Naive thymus-derived CD8-positive, alpha-beta T cell (primary cell): Measurements from ENCODE around the gene SLC22A17. TPM values are rescaled to one million over a fixed set of nuclear protein-coding genes. Genes with fewer than 3 reads are reported as not detected.
A peak's percentile ranks its signal among the peaks of the same experiment; 100 is the strongest.

ENCODE experiments used
- ATAC-seq, 2 donors: fragments of 150-1000 bp; cut with Tn5 transposase in 1 of 2; sonication (Bioruptor Pico), chemical (Tn5 transposase) in 1 of 2; 1 replicate in 1 of 2; 2 replicates in 1 of 2; pipeline ENCODE4 v1.10.0; 2021; ENCODE audit warnings: mild to moderate bottlenecking in 2 of 2, moderate library complexity in 2 of 2
- POLR2A ChIA-PET: fragments of 350-600 bp; sonication (Branson Sonifier 250); formaldehyde crosslinking; loops from one replicate; lab custom pipeline; 2021; ENCODE audit warnings: antibody characterized with exemption; lab: Charles Lee
- DNase-seq, 10 donors: peaks; one replicate each; pipeline versions ENCODE4 v3.0.0 to v3.0.0-alpha.2; 2020 to 2022
- H3K27ac Mint-ChIP-seq, 10 donors: one replicate each; pipeline ENCODE4 v1.8.0; 2020 to 2022; ENCODE audit warnings: mild to moderate bottlenecking in 10 of 10, mixed read lengths in 10 of 10, moderate library complexity in 4 of 10, inconsistent platforms in 1 of 10
- H3K27me3 Mint-ChIP-seq, 5 donors: one replicate each; pipeline ENCODE4 v1.8.0; 2021 to 2022; ENCODE audit warnings: mixed read lengths in 5 of 5
- H3K36me3 Mint-ChIP-seq, 3 donors: one replicate each; pipeline ENCODE4 v1.8.0; 2020 to 2022; ENCODE audit warnings: mixed read lengths in 3 of 3, mild to moderate bottlenecking in 2 of 3, inconsistent platforms in 1 of 3
- H3K4me1 Mint-ChIP-seq, 4 donors: one replicate each; pipeline ENCODE4 v1.8.0; 2021 to 2022; ENCODE audit warnings: mixed read lengths in 4 of 4
- H3K4me3 Mint-ChIP-seq, 10 donors: one replicate each; pipeline ENCODE4 v1.8.0; 2020 to 2022; ENCODE audit warnings: mild to moderate bottlenecking in 10 of 10, mixed read lengths in 10 of 10, moderate library complexity in 6 of 10, inconsistent platforms in 1 of 10
- H3K9me3 Mint-ChIP-seq, 9 donors: one replicate each; pipeline ENCODE4 v1.8.0; 2020 to 2022; ENCODE audit warnings: mixed read lengths in 9 of 9, mild to moderate bottlenecking in 3 of 9, inconsistent platforms in 1 of 9, moderate library complexity in 1 of 9
- polyA plus RNA-seq, 3 donors: library from polyadenylated mRNA; unstranded; fragments of 300-500 nt; fragmentation: Illumina TruSeq; gene quantifications; one replicate each; pipeline ENCODE4 v1.2.3, GENCODE V29; 2021
- total RNA-seq, 8 experiments: library from RNA in 2 of 8; stranded (reverse) in 2 of 8; gene quantifications; one replicate each; pipeline ENCODE4 v1.2.3 and lab custom pipeline; 2021 to 2026

Gene SLC22A17
- total and polyA plus RNA-seq, 5 experiments from 2014 or later, result 3.9 to 22.6 (median 9.6) TPM

DNA sequence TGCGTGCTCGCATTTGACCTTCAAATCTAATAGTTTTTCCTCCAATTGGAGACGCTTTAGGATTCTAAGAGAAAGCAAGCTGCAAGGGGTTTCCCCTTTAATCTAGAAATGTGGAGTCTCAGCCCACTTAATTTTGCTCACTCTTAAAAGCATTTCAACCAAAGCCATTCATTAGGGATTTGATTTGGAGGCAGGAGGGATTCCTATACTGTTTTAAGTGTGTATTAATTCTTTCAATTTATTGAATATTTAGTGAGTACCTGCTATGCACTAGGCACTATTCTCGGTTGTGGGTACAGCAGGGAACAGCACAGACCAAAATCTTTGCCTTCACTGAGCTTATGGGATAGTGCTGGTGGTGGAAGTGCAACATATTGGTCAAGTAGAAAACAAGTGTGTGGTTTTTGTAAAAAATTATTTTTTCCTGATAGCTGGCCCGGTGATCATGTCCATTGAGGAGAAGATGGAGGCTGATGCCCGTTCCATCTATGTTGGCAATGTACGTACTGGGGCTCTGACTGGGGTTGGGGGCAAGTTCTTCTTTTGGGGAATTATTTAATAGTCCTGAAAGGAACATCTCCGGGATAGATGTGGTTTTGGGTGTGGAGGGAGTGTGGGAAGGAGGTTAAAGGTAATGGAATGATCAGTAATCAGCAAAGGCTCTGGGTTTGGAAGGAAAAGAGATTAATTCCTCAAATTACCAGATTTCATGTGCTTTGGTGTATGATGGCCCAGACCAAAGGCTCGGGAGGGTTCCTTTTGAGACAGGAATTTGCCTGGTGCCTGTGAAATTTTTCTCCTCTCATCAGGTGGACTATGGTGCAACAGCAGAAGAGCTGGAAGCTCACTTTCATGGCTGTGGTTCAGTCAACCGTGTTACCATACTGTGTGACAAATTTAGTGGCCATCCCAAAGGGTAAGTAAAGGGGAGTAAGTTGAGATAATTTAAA lies 29.8 kb downstream of the SLC22A17 start:
- ATAC-seq (no peak), DNase-seq (no peak)
- Mint-ChIP-seq H3K36me3 (peaks cover 0 to 42% (median 4%) of the 10 kb centered on the region in 3 donors), H3K4me1 (peaks cover 20 to 33% (median 30%) of the 10 kb centered on the region in 4 donors), H3K27ac (peak overlapping the region; percentile 68 to 97 (median 94)), H3K4me3 (peak overlapping the region; percentile 87 to 95 (median 92)), H3K27me3 (no peaks in the 10 kb centered on the region), H3K9me3 (peaks cover 0 to 5% (median 0%) of the 10 kb centered on the region in 9 donors)
- POLR2A ChIA-PET, result interaction anchor here (0.6 to 9.7 kb wide), 9 partner anchors 18 to 1886 kb away, joined by 4 to 376 read pairs (median 8); partner anchors contain the start of genes BCL2L2, HOMEZ, NGDN and PPP1R3E

DNA sequence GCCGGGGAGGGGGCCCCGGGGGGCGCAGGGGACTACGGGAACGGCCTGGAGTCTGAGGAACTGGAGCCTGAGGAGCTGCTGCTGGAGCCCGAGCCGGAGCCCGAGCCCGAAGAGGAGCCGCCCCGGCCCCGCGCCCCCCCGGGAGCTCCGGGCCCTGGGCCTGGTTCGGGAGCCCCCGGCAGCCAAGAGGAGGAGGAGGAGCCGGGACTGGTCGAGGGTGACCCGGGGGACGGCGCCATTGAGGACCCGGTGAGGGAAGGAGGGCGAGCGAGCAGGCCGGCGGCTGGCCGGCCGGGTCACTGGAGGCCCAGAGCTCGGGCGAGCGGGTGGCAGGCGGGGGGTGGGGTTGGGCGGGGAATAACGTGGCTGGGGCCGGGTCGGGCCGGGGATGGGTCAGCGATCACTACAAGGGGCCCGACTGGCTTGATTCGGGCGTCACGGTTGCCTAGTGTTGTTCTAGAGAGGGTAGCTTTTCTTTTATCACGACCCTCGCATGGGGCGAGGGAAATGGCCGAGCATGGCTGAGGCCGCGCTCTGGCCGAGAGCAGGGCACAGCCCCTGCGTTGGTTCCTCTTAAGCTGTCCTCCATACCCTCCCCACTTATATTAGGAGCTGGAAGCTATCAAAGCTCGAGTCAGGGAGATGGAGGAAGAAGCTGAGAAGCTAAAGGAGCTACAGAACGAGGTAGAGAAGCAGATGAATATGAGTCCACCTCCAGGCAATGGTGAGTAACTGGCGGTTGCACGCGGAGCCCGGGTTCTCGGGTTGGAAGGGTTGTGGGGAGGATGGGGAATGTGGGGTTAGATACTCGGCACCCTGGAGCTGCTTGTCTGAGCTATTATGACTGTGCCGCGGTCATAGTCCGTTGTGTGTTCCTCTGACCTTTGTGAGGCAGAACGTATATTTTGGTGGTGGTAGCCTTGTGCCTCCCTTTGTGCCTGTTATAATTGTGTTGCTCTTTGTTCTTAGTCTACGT lies 30.8 kb downstream of the SLC22A17 start:
- Mint-ChIP-seq H3K9me3 (peaks cover 0 to 5% (median 0%) of the 10 kb centered on the region in 9 donors), H3K36me3 (peaks cover 0 to 42% (median 4%) of the 10 kb centered on the region in 3 donors), H3K4me1 (peaks cover 20 to 32% (median 30%) of the 10 kb centered on the region in 4 donors), H3K27ac (peak overlapping the region; percentile 90 to 98 (median 96)), H3K27me3 (no peaks in the 10 kb centered on the region), H3K4me3 (peak overlapping the region; percentile 87 to 95 (median 92))
- POLR2A ChIA-PET, result interaction anchor here (0.6 to 9.7 kb wide), 33 partner anchors 17 to 1885 kb away, joined by 3 to 376 read pairs (median 5); partner anchors contain the start of genes ACIN1, BCL2L2, C14orf119 and DCAF11
- DNase-seq (peak in 8 of 10 donors; percentile 16 to 76 (median 38)), ATAC-seq (no peak)

DNA sequence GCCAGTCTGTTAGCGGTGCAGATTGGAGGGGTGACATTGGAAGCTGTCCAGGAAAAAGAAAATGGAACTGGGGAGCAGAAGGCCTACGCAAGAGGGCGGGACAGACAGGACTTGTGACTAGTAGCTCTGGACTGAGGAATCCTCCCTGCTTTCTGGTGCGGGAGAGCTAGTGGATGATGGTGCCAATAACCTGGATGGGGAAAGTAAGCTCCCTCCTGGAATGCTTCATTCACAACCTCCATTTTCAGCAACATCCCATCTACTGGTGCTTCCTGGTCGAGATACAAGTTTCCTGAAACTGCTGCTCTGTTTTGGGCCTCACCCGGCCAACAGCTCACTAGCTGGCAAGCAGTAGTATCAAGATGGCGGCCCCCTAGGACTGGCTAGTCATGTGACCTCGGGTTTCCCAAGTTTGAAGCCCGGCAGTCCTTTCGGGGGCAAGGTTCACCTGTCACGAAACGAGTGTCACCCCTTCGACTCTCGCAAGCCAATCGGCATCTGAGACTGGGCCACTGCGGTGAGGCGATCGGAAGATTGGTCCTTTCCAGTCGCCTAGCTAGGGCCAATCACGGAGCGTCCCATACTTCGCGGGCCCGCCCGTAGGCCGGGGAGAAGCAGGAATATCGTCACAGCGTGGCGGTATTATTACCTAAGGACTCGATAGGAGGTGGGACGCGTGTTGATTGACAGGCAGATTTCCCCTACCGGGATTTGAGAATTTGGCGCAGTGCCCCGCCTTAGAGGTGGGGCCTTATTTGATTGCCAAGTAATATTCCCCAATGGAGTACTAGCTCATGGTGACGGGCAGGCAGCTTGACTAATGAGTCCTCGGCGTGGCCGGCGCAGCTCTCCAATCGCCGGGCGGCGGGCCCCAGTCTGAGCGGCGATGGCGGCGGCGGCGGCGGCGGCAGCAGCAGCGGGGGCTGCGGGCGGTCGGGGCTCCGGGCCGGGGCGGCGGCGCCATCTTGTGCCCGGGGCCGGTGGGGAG lies 31.8 kb downstream of the SLC22A17 start, which contains the start of gene PABPN1:
TSS of gene PABPN1 (plus strand) at position 874 of the 988 bp plus-strand sequence. CDS start at position 887, 13 bp downstream.
- DNase-seq, result peak; percentile 91 to 99 (median 98)
- peaks cover 0 to 5% (median 0%) of the 10 kb centered on the region in 9 donors for H3K9me3 Mint-ChIP-seq
- peak; percentile 89 for ATAC-seq
- peak within 1 kb of the TSS; percentile 87 to 96 (median 92) for H3K4me3 Mint-ChIP-seq
- H3K27ac Mint-ChIP-seq, result peak within 1 kb of the TSS; percentile 97 to 99 (median 99)
- peaks cover 0 to 38% (median 4%) of the 10 kb centered on the region in 3 donors for H3K36me3 Mint-ChIP-seq
- POLR2A ChIA-PET, result interaction anchor here (0.6 to 9.7 kb wide), 34 partner anchors 8 to 1884 kb away, joined by 3 to 376 read pairs (median 5); partner anchors contain the start of genes ACIN1, BCL2L2, C14orf119 and DCAF11
- peaks cover 18 to 32% (median 30%) of the 10 kb centered on the region in 4 donors for H3K4me1 Mint-ChIP-seq
- H3K27me3 Mint-ChIP-seq, result no peaks in the 10 kb centered on the region

DNA sequence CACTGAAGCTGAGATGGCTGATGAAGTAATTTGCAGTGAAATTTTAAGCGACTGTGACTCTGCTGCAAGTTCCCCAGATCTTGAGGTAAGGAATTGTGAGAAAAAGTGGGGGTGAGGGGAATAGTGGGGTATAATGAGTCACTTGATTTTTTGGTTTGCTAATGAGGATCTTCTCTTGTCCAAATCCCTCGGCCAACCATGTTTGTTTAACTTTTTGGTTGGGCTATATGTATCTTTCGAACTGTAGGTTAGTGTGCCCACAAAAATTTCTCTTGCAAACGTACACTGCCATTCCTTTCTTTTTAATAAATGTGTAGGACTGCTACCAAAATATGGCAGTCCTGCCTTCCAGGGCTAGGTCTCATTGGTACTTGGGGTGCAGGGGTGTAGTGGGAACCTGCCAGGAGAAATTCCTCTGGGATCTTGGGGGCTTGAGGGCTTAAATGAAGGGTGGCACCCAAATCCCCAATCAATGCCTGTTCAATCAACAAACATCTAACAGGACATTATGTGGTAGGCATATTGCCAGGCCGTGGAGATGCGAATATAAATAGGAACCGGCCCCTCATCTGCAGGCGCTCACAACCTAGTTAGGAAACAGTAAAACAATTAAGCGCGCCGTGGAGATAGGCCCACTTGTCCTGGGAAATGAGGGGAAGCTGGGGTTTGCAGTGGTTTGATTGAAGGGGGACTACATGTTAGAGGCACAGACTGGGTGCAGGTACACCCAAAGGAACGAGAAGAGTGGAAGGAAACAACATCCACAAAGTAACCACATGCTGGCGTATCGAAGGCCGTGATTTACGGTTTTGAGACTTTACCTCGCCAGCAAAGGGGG lies 32.7 kb downstream of the SLC22A17 start:
- Mint-ChIP-seq H3K36me3 (peaks cover 0 to 28% (median 3%) of the 10 kb centered on the region in 3 donors), H3K4me3 (peak overlapping the region; percentile 81 to 96 (median 91)), H3K4me1 (peaks cover 18 to 32% (median 30%) of the 10 kb centered on the region in 4 donors), H3K9me3 (peaks cover 0 to 5% (median 0%) of the 10 kb centered on the region in 9 donors), H3K27me3 (no peaks in the 10 kb centered on the region), H3K27ac (peak overlapping the region; percentile 97 to 99 (median 99))
- POLR2A ChIA-PET, result interaction anchor here (1.0 to 9.7 kb wide), 14 partner anchors 9 to 635 kb away, joined by 3 to 376 read pairs (median 12); partner anchors contain the start of genes ACIN1, BCL2L2, C14orf119 and HOMEZ
- DNase-seq (no peak), ATAC-seq (no peak)

DNA sequence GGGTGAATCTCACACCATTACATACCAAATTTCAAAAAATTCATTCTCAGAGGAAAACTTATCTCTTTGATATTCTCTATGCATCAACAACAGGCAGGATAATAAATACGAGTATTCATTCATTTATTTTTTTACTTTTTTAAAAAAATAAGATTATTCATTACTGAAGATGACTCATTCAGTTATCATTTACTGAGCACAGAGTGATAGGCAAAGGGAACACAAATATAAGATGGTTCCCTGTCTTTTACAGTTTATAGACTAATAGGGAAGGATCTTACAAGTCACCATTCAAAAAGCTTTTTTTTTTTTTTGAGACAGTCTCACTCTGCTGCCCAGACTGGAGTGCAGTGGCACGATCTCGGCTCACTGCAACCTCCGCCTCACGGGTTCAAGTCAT lies 36.4 kb downstream of the SLC22A17 start:
- Mint-ChIP-seq H3K9me3 (peaks cover 0 to 5% (median 0%) of the 10 kb centered on the region in 9 donors), H3K4me3 (no peak overlapping the region), H3K36me3 (no peaks in the 10 kb centered on the region), H3K27ac (no peak overlapping the region), H3K4me1 (peaks cover 4 to 14% (median 13%) of the 10 kb centered on the region in 4 donors), H3K27me3 (no peaks in the 10 kb centered on the region)
- ATAC-seq, result no peak
- POLR2A ChIA-PET, result interaction anchor here (9.7 kb wide), 1 partner anchor 11 kb away, joined by 376 read pairs; the partner anchor contains the start of genes BCL2L2 and PPP1R3E
- no peak for DNase-seq

DNA sequence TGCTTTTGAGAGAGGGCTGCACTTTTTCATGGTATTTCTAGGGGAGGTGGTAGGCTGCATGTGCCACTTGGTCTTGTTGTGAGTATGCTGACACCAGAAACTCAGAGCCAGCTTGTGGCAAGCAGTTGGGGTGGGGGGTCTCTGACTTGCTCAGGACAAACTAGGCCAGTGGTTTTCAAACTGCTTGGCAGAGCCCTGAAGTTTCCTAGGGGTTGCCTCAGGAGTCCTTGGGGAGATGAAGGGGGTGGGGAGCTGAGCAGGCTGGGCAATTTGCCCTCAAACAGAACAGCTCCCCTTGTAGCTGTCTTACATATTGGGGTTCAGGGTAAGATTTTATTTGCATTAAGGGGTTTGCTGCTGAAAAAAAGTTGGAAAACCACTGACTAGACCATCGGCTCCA lies 42.1 kb downstream of the SLC22A17 start:
- Mint-ChIP-seq H3K27ac (no peak overlapping the region), H3K4me1 (peaks cover 0 to 13% (median 2%) of the 10 kb centered on the region in 4 donors), H3K9me3 (no peaks in the 10 kb centered on the region), H3K27me3 (peaks cover 6 to 38% (median 29%) of the 10 kb centered on the region in 5 donors), H3K36me3 (no peaks in the 10 kb centered on the region), H3K4me3 (no peak overlapping the region)
- POLR2A ChIA-PET, result interaction anchor here (12.5 kb wide), 1 partner anchor 10 kb away, joined by 376 read pairs; the partner anchor contains the start of gene PABPN1
- no peak for DNase-seq
- no peak for ATAC-seq

DNA sequence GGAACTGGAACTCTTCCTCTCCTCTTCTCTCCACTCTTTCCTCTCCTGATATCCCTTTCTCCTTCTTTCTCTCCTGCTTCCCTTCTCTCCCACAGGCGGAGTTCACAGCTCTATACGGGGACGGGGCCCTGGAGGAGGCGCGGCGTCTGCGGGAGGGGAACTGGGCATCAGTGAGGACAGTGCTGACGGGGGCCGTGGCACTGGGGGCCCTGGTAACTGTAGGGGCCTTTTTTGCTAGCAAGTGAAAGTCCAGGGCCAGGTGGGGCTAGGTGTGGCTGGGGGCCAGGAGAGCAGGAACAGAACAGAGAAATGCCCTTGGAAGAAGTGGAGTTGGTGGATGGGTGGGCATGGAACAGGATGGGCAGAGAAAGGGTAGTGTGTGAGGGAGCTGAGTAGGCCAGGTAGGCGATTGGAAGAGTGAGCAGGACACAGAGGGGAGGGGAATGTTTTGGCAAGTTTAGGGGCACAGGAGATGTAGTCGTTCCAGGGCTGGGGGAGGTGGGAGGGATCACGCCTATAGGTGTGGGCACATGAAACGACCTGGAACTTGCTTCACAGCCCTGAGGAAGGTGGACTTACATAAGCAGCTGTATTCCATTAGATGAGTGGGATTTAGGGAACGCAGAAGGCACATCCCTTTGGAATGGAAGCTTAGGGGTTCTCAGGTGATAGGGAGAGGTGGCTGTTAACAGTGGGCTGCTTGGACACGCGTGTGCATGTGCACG lies 43.8 kb downstream of the SLC22A17 start:
- peaks cover 6 to 42% (median 34%) of the 10 kb centered on the region in 5 donors for H3K27me3 Mint-ChIP-seq
- peaks cover 0 to 14% (median 2%) of the 10 kb centered on the region in 4 donors for H3K4me1 Mint-ChIP-seq
- no peak overlapping the region for H3K4me3 Mint-ChIP-seq
- peak overlapping the region in 1 of 10 donors; percentile 38 for H3K27ac Mint-ChIP-seq
- POLR2A ChIA-PET, result interaction anchor here (12.5 kb wide), 1 partner anchor 12 kb away, joined by 376 read pairs; the partner anchor contains the start of gene PABPN1
- no peak for ATAC-seq
- H3K9me3 Mint-ChIP-seq, result no peaks in the 10 kb centered on the region
- no peak for DNase-seq
- H3K36me3 Mint-ChIP-seq, result no peaks in the 10 kb centered on the region

DNA sequence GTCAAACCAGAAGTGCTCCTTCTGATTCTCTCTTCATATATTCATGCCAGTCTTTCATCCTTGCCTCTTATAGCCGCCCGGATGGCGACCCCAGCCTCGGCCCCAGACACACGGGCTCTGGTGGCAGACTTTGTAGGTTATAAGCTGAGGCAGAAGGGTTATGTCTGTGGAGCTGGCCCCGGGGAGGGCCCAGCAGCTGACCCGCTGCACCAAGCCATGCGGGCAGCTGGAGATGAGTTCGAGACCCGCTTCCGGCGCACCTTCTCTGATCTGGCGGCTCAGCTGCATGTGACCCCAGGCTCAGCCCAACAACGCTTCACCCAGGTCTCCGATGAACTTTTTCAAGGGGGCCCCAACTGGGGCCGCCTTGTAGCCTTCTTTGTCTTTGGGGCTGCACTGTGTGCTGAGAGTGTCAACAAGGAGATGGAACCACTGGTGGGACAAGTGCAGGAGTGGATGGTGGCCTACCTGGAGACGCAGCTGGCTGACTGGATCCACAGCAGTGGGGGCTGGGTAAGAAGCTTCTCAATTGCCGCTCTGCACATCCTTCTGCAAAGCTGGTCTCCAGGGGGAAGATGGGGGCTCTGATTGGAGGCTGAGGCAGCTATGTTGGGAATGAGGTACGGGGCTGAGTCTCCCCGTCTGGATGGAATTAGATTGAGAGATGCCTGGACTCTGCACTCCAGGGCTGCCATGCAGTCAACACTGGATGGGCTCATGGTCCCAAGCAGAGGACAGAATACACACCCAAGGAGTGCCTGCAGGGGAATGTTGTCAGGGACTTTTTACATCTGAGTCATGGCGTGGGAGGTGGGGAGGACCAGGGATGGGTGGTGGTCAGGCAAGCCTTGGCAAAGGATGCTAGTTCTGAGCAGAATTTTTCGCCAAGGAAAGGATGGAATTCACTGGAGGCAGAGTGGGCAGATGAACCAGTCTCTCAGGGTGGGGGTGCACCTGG lies 44.7 kb downstream of the SLC22A17 start:
- Mint-ChIP-seq H3K27ac (no peak overlapping the region), H3K27me3 (peaks cover 6 to 42% (median 34%) of the 10 kb centered on the region in 5 donors), H3K4me1 (peaks cover 4 to 17% (median 6%) of the 10 kb centered on the region in 4 donors), H3K36me3 (no peaks in the 10 kb centered on the region), H3K4me3 (peak overlapping the region in 2 of 10 donors; percentile 39 to 75), H3K9me3 (no peaks in the 10 kb centered on the region)
- no peak for DNase-seq
- ATAC-seq, result no peak
- POLR2A ChIA-PET, result interaction anchor here (12.5 kb wide), 1 partner anchor 12 kb away, joined by 376 read pairs; the partner anchor contains the start of gene PABPN1
